AG09319 (cell line): ENCODE results near the gene TMEM135.
"Not testable (repeated sequence)": the region's sequence is repeated elsewhere in the genome, so short reads cannot be mapped to it uniquely, and the experiment has no call there.

Source experiments
- DNase-seq: peaks from one replicate; pipeline ENCODE4 v3.0.0-alpha.2; 2010; ENCODE audit warnings: low read depth; ENCODE audit errors: extremely low read depth
- CTCF ChIP-seq: IDR thresholded peaks from 2 replicates; pipeline ENCODE4 v1.5.1; 2011; ENCODE audit warnings: low read depth, mild to moderate bottlenecking, inconsistent platforms, low read length, moderate library complexity

Gene TMEM135

DNA sequence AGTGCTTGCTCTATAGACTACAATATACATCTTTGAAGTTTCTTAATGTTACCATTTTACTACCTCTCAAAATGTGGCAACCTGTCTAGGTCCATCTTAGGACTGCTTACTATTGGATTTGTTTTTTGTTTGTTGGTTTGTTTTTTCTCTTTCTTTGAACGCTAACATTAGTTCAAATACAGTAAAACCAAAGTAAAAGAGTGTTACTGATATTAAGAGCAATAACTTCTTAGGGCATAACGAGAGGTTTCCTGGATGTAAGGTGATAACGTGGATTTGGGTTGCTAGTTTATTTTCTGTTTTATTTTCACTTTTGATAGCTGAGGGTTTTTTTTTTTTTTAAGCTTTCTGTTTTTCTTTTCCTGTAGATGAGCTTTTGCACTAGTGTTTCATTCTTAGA is 43.6 kb downstream of the TMEM135 start:
- DNase-seq = no peak
- TF ChIP-seq CTCF = no peak

DNA sequence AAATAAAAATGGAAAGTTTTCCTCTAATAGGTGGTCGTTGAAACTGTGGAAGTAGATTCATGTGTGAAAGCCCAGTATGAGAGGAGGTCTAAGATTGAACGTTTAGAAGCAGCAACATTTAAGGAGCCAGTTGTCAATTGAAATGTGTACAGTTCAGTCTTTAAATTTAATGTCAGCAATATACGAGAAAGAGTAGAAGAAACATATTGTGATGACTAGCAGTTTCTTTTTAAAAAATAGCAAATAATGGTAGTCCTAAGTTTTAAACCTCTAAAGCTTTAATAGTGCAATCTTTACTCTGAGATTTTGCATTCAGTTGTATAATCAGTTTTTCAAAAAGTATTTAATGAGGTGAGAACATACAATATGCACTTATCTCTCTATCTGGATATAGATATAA is 44.9 kb downstream of the TMEM135 start:
- no peak for TF ChIP-seq CTCF
- DNase-seq = no peak

DNA sequence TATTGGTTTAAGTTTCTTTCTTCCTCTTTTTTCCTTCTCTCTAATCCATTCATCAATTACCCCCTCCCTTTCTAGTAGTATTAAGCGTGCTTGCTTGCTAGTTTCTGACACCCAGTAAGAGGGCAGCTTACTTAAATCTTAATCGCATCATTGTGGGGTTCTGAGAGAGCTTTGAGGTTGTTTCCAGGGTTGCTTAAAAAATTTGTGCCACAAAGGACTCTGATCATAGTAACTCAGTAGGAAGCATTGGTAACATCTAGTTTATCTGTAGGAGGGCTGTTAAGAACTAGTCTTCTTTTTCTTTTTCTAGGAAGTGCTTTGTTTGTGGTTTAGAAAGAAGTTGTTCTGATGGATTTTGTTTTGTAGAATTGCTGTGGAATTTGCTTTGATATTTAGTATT is 45.3 kb downstream of the TMEM135 start:
- no peak for DNase-seq
- no peak for TF ChIP-seq CTCF

DNA sequence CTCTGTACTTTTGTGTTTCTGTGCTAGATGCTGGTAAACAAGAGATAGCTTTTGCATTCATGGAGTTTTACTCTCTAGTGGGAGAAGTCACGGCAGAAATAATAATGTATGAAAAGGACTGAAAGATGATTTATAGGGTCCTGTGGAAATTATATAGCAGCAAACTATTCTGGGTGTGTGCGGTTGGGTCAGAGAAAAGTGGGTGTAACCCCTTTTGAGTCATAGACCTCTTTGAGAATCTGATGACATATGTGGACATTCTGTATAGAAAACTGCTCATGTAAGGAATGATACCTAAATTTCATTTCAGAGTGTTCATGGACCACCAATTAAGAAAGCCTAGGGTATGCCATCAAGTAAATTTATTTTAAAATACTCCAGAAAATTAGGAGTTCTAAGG is 54.4 kb downstream of the TMEM135 start:
- DNase-seq = no peak
- TF ChIP-seq CTCF = no peak

DNA sequence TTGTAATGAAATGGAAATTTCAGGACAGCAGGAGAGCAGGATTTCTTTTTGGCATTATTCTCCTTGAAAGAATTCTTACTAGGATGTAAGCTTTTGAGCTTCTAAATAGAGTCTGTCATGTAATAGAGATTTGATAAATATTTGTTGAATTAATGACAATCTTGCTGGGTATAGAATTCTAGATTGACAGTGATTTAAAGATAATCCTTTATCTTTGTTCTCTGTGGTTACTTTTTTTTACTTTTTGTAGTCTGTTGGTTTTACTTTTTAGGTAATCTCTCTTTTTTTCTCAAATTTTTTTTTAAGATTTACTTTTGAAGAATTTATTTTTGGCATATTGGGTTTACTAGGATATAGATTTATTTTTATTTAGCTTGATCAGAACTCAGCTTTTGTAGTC is 54.8 kb downstream of the TMEM135 start:
- no peak for DNase-seq
- TF ChIP-seq CTCF = no peak

DNA sequence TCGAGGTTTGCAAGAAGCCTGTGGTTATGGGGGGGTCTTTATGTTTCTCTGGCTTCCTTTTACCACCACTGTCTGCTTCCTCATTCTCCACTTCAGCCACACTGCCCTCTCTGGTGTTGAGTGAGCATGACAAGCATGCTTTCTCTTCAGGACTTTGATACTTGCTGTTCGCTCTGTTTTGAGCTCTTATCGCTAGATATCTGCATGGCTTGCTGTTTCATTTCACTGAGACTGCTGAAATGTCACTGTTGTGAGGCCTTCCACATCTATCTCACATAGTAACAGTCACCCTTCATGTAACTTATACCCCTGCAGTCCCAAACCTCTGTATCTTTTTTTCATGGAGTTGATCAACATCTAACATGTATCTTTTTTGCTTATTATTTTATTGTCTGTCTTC is 59.8 kb downstream of the TMEM135 start:
- peak; percentile 55 for TF ChIP-seq CTCF
- DNase-seq = no peak

- TF ChIP-seq CTCF = no peak
- no peak for DNase-seq
These were observed 64.3 kb downstream of the TMEM135 start for GRCh38 chr11:87101956-87102580.

GRCh38 chr11:87105826-87106225 is 68.1 kb downstream of the TMEM135 start:
- DNase-seq = not testable (repeated sequence)

GRCh38 chr11:87107379-87107778 is 69.6 kb downstream of the TMEM135 start:
- not testable (repeated sequence) for DNase-seq
